Fibroblast of lung (primary cell): ENCODE measurements around the gene PAGR1.

ENCODE experiments used
- EZH2 ChIP-seq: IDR thresholded peaks from 2 replicates; pipeline ENCODE4 v1.5.1; 2012; ENCODE audit warnings: low read length, control low read depth, mild to moderate bottlenecking; ENCODE audit errors: missing control alignments
- TF ChIP-seq, protein P1 (sequence below), 2 donors: IDR thresholded peaks in 1 of 2; conservative IDR thresholded peaks in 1 of 2; 1 replicate in 1 of 2; 2 replicates in 1 of 2; pipeline ENCODE4 v1.5.1; 2011 to 2012; ENCODE audit warnings: low read length in 2 of 2, control low read depth in 1 of 2, inconsistent platforms in 1 of 2, low read depth in 1 of 2, mild to moderate bottlenecking in 1 of 2

DNA sequence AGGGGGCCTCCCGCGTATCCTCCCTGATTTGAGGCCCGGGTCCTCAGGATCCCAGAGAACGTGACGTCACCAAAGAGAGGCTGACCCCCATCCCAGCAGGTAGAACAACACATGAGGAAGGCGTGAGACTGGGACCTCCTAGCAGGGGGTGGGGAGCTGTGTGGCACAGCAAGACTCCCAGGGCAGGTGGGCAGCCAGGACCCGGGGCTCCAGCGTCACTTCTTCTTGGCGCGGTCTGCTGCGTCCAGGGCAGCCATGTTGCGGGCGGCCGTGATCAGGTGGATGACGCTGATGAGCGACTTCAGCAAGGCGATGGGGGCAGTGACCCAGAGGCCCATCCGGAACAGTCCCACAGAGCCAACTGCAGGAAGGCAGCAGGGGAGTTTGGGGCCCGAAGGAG is 43.0 kb downstream of the PAGR1 start:
- TF ChIP-seq, protein P1, sequence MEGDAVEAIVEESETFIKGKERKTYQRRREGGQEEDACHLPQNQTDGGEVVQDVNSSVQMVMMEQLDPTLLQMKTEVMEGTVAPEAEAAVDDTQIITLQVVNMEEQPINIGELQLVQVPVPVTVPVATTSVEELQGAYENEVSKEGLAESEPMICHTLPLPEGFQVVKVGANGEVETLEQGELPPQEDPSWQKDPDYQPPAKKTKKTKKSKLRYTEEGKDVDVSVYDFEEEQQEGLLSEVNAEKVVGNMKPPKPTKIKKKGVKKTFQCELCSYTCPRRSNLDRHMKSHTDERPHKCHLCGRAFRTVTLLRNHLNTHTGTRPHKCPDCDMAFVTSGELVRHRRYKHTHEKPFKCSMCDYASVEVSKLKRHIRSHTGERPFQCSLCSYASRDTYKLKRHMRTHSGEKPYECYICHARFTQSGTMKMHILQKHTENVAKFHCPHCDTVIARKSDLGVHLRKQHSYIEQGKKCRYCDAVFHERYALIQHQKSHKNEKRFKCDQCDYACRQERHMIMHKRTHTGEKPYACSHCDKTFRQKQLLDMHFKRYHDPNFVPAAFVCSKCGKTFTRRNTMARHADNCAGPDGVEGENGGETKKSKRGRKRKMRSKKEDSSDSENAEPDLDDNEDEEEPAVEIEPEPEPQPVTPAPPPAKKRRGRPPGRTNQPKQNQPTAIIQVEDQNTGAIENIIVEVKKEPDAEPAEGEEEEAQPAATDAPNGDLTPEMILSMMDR (conservative IDR thresholded peaks at IDR 0.05 in 1 of 2, IDR thresholded peaks at IDR 0.05 in 1 of 2; ENCODE audit: low read depth in 1 of 2, low read length in 2 of 2): no peak
- TF ChIP-seq EZH2: no peak
